Astrocyte (in vitro differentiated cells and primary cell): ENCODE measurements around the gene SH3BP4.

Experiments
- EZH2 ChIP-seq: IDR thresholded peaks from 2 replicates; pipeline ENCODE4 v1.6.1; 2012; ENCODE audit warnings: mild to moderate bottlenecking, low read length, inconsistent platforms; ENCODE audit not compliant: insufficient read depth
- TF ChIP-seq, protein P1 (sequence below): IDR thresholded peaks from 2 replicates; pipeline ENCODE4 v1.5.1; 2011; ENCODE audit warnings: low read depth, mild to moderate bottlenecking, inconsistent platforms, low read length, moderate library complexity; ENCODE audit not compliant: insufficient read depth

DNA sequence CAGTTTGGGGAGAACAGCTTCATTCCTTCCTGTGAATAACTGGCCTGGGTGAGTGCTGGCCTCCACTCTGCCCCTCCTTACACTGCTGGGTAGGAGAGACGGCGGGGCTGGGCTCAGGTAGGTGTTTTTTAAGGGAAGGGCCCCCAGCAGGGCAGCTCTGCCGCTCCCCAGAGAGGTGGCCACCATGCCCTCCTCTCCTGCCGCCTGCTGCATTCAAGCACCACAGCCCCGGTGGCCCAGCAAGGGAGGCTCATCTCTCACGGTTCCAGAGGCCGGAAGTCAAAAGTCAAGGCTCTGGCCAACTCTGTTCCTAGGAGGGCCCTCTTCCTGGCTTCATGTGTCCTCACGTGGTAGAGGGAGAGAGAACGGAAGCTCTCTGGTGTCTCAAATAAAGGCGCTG, 81.1 kb downstream of the SH3BP4 start:
- TF ChIP-seq, protein P1, sequence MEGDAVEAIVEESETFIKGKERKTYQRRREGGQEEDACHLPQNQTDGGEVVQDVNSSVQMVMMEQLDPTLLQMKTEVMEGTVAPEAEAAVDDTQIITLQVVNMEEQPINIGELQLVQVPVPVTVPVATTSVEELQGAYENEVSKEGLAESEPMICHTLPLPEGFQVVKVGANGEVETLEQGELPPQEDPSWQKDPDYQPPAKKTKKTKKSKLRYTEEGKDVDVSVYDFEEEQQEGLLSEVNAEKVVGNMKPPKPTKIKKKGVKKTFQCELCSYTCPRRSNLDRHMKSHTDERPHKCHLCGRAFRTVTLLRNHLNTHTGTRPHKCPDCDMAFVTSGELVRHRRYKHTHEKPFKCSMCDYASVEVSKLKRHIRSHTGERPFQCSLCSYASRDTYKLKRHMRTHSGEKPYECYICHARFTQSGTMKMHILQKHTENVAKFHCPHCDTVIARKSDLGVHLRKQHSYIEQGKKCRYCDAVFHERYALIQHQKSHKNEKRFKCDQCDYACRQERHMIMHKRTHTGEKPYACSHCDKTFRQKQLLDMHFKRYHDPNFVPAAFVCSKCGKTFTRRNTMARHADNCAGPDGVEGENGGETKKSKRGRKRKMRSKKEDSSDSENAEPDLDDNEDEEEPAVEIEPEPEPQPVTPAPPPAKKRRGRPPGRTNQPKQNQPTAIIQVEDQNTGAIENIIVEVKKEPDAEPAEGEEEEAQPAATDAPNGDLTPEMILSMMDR, result no peak
- no peak for TF ChIP-seq EZH2
